Activated B cell treated with CpG ODN at 0.5 μM for 24 hours (primary cell): ENCODE results near the gene CCL27. TPM values are rescaled to one million over a fixed set of nuclear protein-coding genes. Genes with fewer than 3 reads are reported as not detected.

Experiments used
- ATAC-seq: fragments of 200-7000 bp; cut with Tn5 transposase; one replicate; pipeline ENCODE4 v1.10.0; 2021; ENCODE audit warnings: low read depth, mild to moderate bottlenecking, moderate library complexity
- CTCF ChIA-PET: fragments of 350-600 bp; sonication (Branson Sonifier 250); formaldehyde crosslinking; loops from one replicate; lab custom pipeline; 2021; ENCODE audit warnings: antibody characterized with exemption; lab: Charles Lee
- POLR2A ChIA-PET: fragments of 350-600 bp; sonication (Branson Sonifier 250); formaldehyde crosslinking; loops from one replicate; lab custom pipeline; 2021; ENCODE audit warnings: antibody characterized with exemption; lab: Charles Lee
- DNase-seq: peaks from one replicate; pipeline ENCODE4 v3.0.0; 2022
- H3K27ac Mint-ChIP-seq: one replicate; pipeline ENCODE4 v1.8.0; 2020; ENCODE audit warnings: mixed read lengths
- H3K27me3 Mint-ChIP-seq: one replicate; pipeline ENCODE4 v1.8.0; 2021; ENCODE audit warnings: mixed read lengths
- H3K36me3 Mint-ChIP-seq: one replicate; pipeline ENCODE4 v1.8.0; 2021; ENCODE audit warnings: low read depth, mixed read lengths
- H3K4me1 Mint-ChIP-seq: one replicate; pipeline ENCODE4 v1.8.0; 2021; ENCODE audit warnings: mixed read lengths
- H3K4me3 Mint-ChIP-seq: one replicate; pipeline ENCODE4 v1.8.0; 2020; ENCODE audit warnings: mild to moderate bottlenecking, mixed read lengths
- H3K9me3 Mint-ChIP-seq: one replicate; pipeline ENCODE4 v1.8.0; 2020; ENCODE audit warnings: mixed read lengths
- intact Hi-C: fragments of 100-400 bp; cut with micrococcal nuclease; formaldehyde crosslinking; loops from one replicate; pipeline ENCODE4 v1.15.1; 2024
- total RNA-seq: library from RNA; stranded (reverse); gene quantifications from 2 replicates; pipeline ENCODE4 v1.2.3, GENCODE V29; 2022
- TF ChIP-seq, protein P1 (sequence below): fragments of 200-600 bp; IDR thresholded peaks from one replicate; pipeline ENCODE4 v1.8.0; 2022; ENCODE audit warnings: antibody characterized with exemption, mild to moderate bottlenecking

The CCL27 gene
- total RNA-seq, 1 donor from 2014 or later: not detected

DNA sequence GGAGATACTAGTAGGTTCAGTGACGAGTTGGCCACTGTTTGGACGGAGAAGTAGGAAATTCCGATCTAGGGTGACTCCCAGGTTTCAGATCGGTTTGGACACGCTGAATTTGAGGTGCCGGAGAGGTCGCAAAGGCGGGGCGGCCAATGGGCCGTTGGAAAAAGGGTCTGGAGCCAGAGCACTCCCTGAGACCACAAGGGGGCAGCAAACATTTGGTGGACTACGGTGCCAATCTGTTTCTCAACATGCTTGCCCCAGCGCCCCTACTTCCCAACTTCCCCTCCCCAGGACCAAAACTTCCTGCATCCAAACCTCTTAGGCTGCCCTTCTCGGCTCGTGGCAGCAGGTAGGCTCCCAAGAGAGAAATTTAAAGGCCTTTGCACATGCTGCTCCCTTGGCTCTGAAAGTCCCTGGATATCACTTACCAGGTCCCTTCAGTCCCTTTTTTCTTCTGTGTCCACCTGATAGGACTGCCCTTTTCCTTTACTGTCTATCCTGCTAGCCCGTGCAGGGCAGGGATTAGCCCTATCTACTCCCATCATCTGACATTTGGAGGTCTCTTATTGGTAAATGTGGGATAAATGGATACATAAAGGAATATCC lies 49.6 kb downstream of the CCL27 start:
- peaks cover 40% of the 10 kb centered on the region for H3K36me3 Mint-ChIP-seq
- intact Hi-C loops: loop anchor here (1.0 to 10.0 kb wide), 13 partner anchors 7 to 1202 kb away; partner anchors contain the start of genes DCTN3, DNAI1, DNAJB5 and FAM219A
- ChIA-PET POLR2A (interaction anchor here (0.6 to 6.8 kb wide), 8 partner anchors 7 to 158 kb away, joined by 3 to 44 read pairs (median 4); partner anchors contain the start of genes DCTN3, DNAI1, FAM219A and GALT), CTCF (interaction anchor here (0.9 to 5.3 kb wide), 4 partner anchors 8 to 52 kb away, joined by 3 to 62 read pairs (median 4); partner anchors contain the start of genes DCTN3 and SIGMAR1)
- ATAC-seq (peak; percentile 46), DNase-seq (peak; percentile 56)
- H3K4me3 Mint-ChIP-seq: peak overlapping the region; percentile 86
- no peaks in the 10 kb centered on the region for H3K27me3 Mint-ChIP-seq
- peak overlapping the region; percentile 62 for H3K27ac Mint-ChIP-seq
- H3K4me1 Mint-ChIP-seq: peaks cover 19% of the 10 kb centered on the region
- no peaks in the 10 kb centered on the region for H3K9me3 Mint-ChIP-seq
- TF ChIP-seq, protein P1, sequence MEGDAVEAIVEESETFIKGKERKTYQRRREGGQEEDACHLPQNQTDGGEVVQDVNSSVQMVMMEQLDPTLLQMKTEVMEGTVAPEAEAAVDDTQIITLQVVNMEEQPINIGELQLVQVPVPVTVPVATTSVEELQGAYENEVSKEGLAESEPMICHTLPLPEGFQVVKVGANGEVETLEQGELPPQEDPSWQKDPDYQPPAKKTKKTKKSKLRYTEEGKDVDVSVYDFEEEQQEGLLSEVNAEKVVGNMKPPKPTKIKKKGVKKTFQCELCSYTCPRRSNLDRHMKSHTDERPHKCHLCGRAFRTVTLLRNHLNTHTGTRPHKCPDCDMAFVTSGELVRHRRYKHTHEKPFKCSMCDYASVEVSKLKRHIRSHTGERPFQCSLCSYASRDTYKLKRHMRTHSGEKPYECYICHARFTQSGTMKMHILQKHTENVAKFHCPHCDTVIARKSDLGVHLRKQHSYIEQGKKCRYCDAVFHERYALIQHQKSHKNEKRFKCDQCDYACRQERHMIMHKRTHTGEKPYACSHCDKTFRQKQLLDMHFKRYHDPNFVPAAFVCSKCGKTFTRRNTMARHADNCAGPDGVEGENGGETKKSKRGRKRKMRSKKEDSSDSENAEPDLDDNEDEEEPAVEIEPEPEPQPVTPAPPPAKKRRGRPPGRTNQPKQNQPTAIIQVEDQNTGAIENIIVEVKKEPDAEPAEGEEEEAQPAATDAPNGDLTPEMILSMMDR: no peak

Other genes with a start within 250 kb of the CCL27 start
- 13.5 and 16.9 TPM in 2 replicates for gene FAM219A, start 204.1 kb downstream of the CCL27 start, total RNA-seq
- not detected in 2 replicates for gene DNAI1, start 203.9 kb downstream of the CCL27 start, total RNA-seq
- not detected in 2 replicates for gene ENHO, start 139.7 kb downstream of the CCL27 start, total RNA-seq
- gene CNTFR, start 72.9 kb downstream of the CCL27 start, total RNA-seq: not detected in 2 replicates
- gene RPP25L, start 50.6 kb downstream of the CCL27 start, total RNA-seq: 17.5 and 18.9 TPM in 2 replicates
- 63.9 and 64.3 TPM in 2 replicates for gene DCTN3, start 42.2 kb downstream of the CCL27 start, total RNA-seq
- not detected in 2 replicates for gene ARID3C, start 33.6 kb downstream of the CCL27 start, total RNA-seq
- 27.2 TPM in 2 replicates for gene SIGMAR1, start 24.9 kb downstream of the CCL27 start, total RNA-seq
- 55.9 and 62.5 TPM in 2 replicates for gene GALT, start 16.0 kb downstream of the CCL27 start, total RNA-seq
- gene IL11RA, start 10.5 kb downstream of the CCL27 start, total RNA-seq: 11.2 and 18.8 TPM in 2 replicates
- gene CCL19, start 28.6 kb upstream of the CCL27 start, total RNA-seq: not detected in 2 replicates
- gene CCL21, start 47.5 kb upstream of the CCL27 start, total RNA-seq: not detected in 2 replicates